HepG2 (cell line): Measurements from ENCODE around the gene RNASE11. TPM values are rescaled to one million over a fixed set of nuclear protein-coding genes. Genes with fewer than 3 reads are reported as not detected.

Experiments
- CBX1 ChIP-seq: IDR thresholded peaks from one replicate; pipeline ENCODE4 v1.6.1; 2016; ENCODE audit warnings: antibody characterized with exemption, low read depth
- CENPT ChIP-seq: sonication (generic); formaldehyde crosslinking; IDR thresholded peaks from 2 replicates; pipeline ENCODE4 v1.8.0; 2022; ENCODE audit warnings: low read depth, mild to moderate bottlenecking, moderate library complexity, missing genetic modification reagents
- KAT8 ChIP-seq: IDR thresholded peaks from 2 replicates; pipeline ENCODE4 v1.6.1; 2016; ENCODE audit warnings: missing genetic modification reagents, missing compliant biosample characterization
- ONECUT2 ChIP-seq: sonication (generic); formaldehyde crosslinking; IDR thresholded peaks from 2 replicates; pipeline ENCODE4 v1.4.0; 2020; ENCODE audit warnings: missing genetic modification reagents
- RAD21 ChIP-seq: fragments of 450-650 bp; formaldehyde crosslinking; IDR thresholded peaks from 2 replicates; pipeline ENCODE4 v1.5.0; 2020; ENCODE audit warnings: mild to moderate bottlenecking
- RAD51 ChIP-seq: fragments of 450-650 bp; IDR thresholded peaks from 2 replicates; pipeline ENCODE4 v1.6.1; 2016; ENCODE audit warnings: borderline replicate concordance
- RELA ChIP-seq: sonication (generic); formaldehyde crosslinking; IDR thresholded peaks from 2 replicates; pipeline ENCODE4 v1.4.0; 2020; ENCODE audit warnings: missing genetic modification reagents
- STAG1 ChIP-seq: sonication (generic); formaldehyde crosslinking; IDR thresholded peaks from 2 replicates; pipeline ENCODE4 v1.4.0; 2020; ENCODE audit warnings: missing genetic modification reagents
- ZNF256 ChIP-seq: sonication (generic); formaldehyde crosslinking; conservative IDR thresholded peaks from 2 replicates; pipeline ENCODE4 v1.4.0; 2020; ENCODE audit warnings: missing genetic modification reagents
- ZNF337 ChIP-seq: sonication (generic); formaldehyde crosslinking; IDR thresholded peaks from 2 replicates; pipeline ENCODE4 v1.5.1; 2020; ENCODE audit warnings: missing genetic modification reagents, low read depth, mild to moderate bottlenecking, borderline replicate concordance
- ZNF501 ChIP-seq: sonication (generic); formaldehyde crosslinking; IDR thresholded peaks from 2 replicates; pipeline ENCODE4 v1.5.1; 2020; ENCODE audit warnings: mild to moderate bottlenecking, moderate library complexity, missing genetic modification reagents
- ZNF557 ChIP-seq: sonication (generic); formaldehyde crosslinking; IDR thresholded peaks from 2 replicates; pipeline ENCODE4 v1.4.0; 2020; ENCODE audit warnings: missing genetic modification reagents
- ZNF615 ChIP-seq: sonication (generic); formaldehyde crosslinking; IDR thresholded peaks from 2 replicates; pipeline ENCODE4 v1.5.0; 2020; ENCODE audit warnings: mild to moderate bottlenecking, missing genetic modification reagents, borderline replicate concordance
- ZNF83 ChIP-seq: sonication (generic); formaldehyde crosslinking; IDR thresholded peaks from 2 replicates; pipeline ENCODE4 v1.4.0; 2020; ENCODE audit warnings: missing genetic modification reagents, mild to moderate bottlenecking, borderline replicate concordance
- polyA plus RNA-seq, 8 experiments: library from polyadenylated mRNA; depleted of rRNA in 3 of 8; stranded (reverse) in 7 of 8; unstranded in 1 of 8; fragments of >200 nt; fragmentation: Illumina TruSeq in 4 of 8; extraction: Trizol in 4 of 8; gene quantifications; 2 replicates each; pipeline versions ENCODE4 v1.2.1 to v1.2.3, GENCODE V29; 2011 to 2016; ENCODE audit warnings: low read depth in 4 of 8, missing spikeins in 1 of 8, mixed read lengths in 1 of 8; ENCODE audit not compliant: insufficient read depth in 1 of 8
- total RNA-seq, 5 experiments: library from RNA; depleted of rRNA; stranded (reverse); fragments of >200 nt; fragmentation: Illumina TruSeq; extraction: Trizol; gene quantifications; 2 replicates each; pipeline ENCODE4 v1.2.3, GENCODE V29; 2016; ENCODE audit warnings: low read depth in 1 of 5
- TF ChIP-seq, protein P1 (sequence below): conservative IDR thresholded peaks from 2 replicates; pipeline ENCODE4 v1.6.1; 2018; ENCODE audit warnings: missing genetic modification reagents
- TF ChIP-seq, protein P2 (sequence below): sonication (generic); formaldehyde crosslinking; IDR thresholded peaks from 2 replicates; pipeline ENCODE4 v1.5.0; 2020; ENCODE audit warnings: missing genetic modification reagents, mild to moderate bottlenecking, borderline replicate concordance
- TF ChIP-seq, protein P3 (sequence below): sonication (generic); formaldehyde crosslinking; conservative IDR thresholded peaks from 2 replicates; pipeline ENCODE4 v1.4.0; 2020; ENCODE audit warnings: missing genetic modification reagents
- TF ChIP-seq, protein P4 (sequence below): IDR thresholded peaks from 2 replicates; pipeline ENCODE4 v1.6.1; 2016; ENCODE audit warnings: missing compliant biosample characterization, missing genetic modification reagents, borderline replicate concordance
- TF ChIP-seq, protein P5 (sequence below), 2 experiments: sonication (generic) in 1 of 2; formaldehyde crosslinking in 1 of 2; IDR thresholded peaks; 2 replicates each; pipeline versions ENCODE4 v1.5.1 to v1.6.1; 2011 to 2020; ENCODE audit warnings: borderline replicate concordance in 1 of 2, low read depth in 1 of 2, low read length in 1 of 2, mild to moderate bottlenecking in 1 of 2, missing genetic modification reagents in 1 of 2, moderate library complexity in 1 of 2
- TF ChIP-seq, protein P6 (sequence below): sonication (generic); IDR thresholded peaks from 2 replicates; pipeline ENCODE4 v1.6.1; 2016; ENCODE audit warnings: low read depth, borderline replicate concordance

The RNASE11 gene
- total and polyA plus RNA-seq, 2 of the 13 experiments (the other 11 are each of a cell fraction or from before 2014, with no cell fraction given), result not detected

DNA sequence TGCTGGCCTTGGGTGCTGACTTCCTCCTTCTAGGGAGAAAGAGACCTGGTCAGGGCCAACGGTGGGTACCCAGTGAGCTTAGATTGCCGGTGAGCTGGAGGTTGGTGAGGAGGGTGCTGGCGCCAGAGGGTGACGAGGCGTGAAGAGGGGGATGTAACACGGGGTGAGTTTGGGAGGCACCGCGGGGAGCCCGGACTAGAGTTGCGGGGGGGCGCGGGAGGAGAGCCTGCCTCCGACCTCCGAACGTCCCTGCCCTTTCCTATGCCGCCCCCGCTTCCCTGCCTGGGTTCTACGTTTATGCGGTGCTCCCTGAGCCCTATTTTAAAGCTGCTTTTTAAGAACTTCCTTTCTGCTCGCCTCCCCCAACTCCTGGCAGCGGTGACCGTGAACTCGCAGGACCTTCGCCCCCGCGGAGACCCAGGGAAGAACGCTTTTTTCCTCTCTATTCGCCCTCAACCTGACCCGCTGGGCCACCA is 35.1 kb upstream of the RNASE11 start (continued):
- TF ChIP-seq, protein P1, sequence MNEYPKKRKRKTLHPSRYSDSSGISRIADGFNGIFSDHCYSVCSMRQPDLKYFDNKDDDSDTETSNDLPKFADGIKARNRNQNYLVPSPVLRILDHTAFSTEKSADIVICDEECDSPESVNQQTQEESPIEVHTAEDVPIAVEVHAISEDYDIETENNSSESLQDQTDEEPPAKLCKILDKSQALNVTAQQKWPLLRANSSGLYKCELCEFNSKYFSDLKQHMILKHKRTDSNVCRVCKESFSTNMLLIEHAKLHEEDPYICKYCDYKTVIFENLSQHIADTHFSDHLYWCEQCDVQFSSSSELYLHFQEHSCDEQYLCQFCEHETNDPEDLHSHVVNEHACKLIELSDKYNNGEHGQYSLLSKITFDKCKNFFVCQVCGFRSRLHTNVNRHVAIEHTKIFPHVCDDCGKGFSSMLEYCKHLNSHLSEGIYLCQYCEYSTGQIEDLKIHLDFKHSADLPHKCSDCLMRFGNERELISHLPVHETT (CRISPR knock-in tag), result no peak
- TF ChIP-seq, protein P2, sequence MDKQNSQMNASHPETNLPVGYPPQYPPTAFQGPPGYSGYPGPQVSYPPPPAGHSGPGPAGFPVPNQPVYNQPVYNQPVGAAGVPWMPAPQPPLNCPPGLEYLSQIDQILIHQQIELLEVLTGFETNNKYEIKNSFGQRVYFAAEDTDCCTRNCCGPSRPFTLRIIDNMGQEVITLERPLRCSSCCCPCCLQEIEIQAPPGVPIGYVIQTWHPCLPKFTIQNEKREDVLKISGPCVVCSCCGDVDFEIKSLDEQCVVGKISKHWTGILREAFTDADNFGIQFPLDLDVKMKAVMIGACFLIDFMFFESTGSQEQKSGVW (CRISPR knock-in tag), result no peak
- TF ChIP-seq RELA (CRISPR knock-in tag) (no peak), ZNF615 (CRISPR knock-in tag) (no peak), STAG1 (no peak), KAT8 (CRISPR knock-in tag) (no peak), CENPT (CRISPR knock-in tag) (no peak), ZNF501 (CRISPR knock-in tag) (no peak), RAD51 (no peak), CBX1 (no peak), ZNF83 (CRISPR knock-in tag) (no peak), RAD21 (CRISPR knock-in tag) (no peak), ZNF256 (no peak), ONECUT2 (CRISPR knock-in tag) (no peak), ZNF337 (no peak), ZNF557 (CRISPR knock-in tag) (no peak)
- TF ChIP-seq, protein P3, sequence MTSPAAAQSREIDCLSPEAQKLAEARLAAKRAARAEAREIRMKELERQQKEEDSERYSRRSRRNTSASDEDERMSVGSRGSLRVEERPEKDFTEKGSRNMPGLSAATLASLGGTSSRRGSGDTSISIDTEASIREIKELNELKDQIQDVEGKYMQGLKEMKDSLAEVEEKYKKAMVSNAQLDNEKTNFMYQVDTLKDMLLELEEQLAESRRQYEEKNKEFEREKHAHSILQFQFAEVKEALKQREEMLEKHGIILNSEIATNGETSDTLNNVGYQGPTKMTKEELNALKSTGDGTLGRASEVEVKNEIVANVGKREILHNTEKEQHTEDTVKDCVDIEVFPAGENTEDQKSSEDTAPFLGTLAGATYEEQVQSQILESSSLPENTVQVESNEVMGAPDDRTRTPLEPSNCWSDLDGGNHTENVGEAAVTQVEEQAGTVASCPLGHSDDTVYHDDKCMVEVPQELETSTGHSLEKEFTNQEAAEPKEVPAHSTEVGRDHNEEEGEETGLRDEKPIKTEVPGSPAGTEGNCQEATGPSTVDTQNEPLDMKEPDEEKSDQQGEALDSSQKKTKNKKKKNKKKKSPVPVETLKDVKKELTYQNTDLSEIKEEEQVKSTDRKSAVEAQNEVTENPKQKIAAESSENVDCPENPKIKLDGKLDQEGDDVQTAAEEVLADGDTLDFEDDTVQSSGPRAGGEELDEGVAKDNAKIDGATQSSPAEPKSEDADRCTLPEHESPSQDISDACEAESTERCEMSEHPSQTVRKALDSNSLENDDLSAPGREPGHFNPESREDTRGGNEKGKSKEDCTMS (CRISPR knock-in tag), result no peak
- TF ChIP-seq, protein P4, sequence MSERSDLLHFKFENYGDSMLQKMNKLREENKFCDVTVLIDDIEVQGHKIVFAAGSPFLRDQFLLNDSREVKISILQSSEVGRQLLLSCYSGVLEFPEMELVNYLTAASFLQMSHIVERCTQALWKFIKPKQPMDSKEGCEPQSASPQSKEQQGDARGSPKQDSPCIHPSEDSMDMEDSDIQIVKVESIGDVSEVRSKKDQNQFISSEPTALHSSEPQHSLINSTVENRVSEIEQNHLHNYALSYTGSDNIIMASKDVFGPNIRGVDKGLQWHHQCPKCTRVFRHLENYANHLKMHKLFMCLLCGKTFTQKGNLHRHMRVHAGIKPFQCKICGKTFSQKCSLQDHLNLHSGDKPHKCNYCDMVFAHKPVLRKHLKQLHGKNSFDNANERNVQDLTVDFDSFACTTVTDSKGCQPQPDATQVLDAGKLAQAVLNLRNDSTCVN (CRISPR knock-in tag), result no peak
- TF ChIP-seq, protein P5, sequence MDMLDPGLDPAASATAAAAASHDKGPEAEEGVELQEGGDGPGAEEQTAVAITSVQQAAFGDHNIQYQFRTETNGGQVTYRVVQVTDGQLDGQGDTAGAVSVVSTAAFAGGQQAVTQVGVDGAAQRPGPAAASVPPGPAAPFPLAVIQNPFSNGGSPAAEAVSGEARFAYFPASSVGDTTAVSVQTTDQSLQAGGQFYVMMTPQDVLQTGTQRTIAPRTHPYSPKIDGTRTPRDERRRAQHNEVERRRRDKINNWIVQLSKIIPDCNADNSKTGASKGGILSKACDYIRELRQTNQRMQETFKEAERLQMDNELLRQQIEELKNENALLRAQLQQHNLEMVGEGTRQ (IDR thresholded peaks at IDR 0.05; ENCODE audit: low read depth, low read length), result no peak
- TF ChIP-seq, protein P5 (CRISPR knock-in tag; IDR thresholded peaks at IDR 0.05; ENCODE audit: borderline replicate concordance), result no peak
- TF ChIP-seq, protein P6, sequence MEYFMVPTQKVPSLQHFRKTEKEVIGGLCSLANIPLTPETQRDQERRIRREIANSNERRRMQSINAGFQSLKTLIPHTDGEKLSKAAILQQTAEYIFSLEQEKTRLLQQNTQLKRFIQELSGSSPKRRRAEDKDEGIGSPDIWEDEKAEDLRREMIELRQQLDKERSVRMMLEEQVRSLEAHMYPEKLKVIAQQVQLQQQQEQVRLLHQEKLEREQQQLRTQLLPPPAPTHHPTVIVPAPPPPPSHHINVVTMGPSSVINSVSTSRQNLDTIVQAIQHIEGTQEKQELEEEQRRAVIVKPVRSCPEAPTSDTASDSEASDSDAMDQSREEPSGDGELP, result no peak
